Measurements from ENCODE around the gene KIF21B.

- TF ChIP-seq CREB1 (IDR thresholded peaks at IDR 0.05; ENCODE audit: low read depth) (no peak), ZBTB7A (IDR thresholded peaks at IDR 0.05; ENCODE audit: low read depth) (no peak), FOXM1 (IDR thresholded peaks at IDR 0.05; ENCODE audit: borderline replicate concordance, low read depth) (no peak)
These were observed 3.3 kb upstream of the KIF21B start for GRCh38 chr1:201026836-201027235.
